Measurements from ENCODE around the gene MS4A1.

DNA sequence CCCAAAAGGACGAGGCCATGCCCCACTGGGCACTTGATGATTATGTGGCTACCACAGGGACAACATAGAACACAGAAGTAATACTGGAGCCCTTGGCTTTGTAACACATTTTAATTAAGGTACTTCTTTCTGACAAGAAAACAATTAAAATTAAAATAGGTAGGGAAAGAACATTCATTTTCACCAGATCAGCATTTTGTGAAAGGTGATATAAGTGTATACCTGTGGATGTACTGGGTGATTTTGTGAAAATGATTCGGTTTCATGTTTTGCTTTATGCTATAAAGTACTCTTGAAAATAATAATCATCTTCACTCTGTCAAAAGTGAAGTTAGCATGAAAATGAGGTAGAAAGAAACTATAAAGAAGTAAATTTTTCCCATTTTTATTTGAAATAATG lies 37.8 kb downstream of the MS4A1 start:
- TF ChIP-seq CTCF (IDR thresholded peaks at IDR 0.05) (no peak), POLR2A (IDR thresholded peaks at IDR 0.05) (no peak)
